ENCODE results near the gene RBM18. TPM values are rescaled to one million over a fixed set of nuclear protein-coding genes. Genes with fewer than 3 reads are reported as not detected.

The RBM18 gene, protein sequence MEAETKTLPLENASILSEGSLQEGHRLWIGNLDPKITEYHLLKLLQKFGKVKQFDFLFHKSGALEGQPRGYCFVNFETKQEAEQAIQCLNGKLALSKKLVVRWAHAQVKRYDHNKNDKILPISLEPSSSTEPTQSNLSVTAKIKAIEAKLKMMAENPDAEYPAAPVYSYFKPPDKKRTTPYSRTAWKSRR
- total RNA-seq: 6.5 and 9.4 TPM in 2 replicates

DNA sequence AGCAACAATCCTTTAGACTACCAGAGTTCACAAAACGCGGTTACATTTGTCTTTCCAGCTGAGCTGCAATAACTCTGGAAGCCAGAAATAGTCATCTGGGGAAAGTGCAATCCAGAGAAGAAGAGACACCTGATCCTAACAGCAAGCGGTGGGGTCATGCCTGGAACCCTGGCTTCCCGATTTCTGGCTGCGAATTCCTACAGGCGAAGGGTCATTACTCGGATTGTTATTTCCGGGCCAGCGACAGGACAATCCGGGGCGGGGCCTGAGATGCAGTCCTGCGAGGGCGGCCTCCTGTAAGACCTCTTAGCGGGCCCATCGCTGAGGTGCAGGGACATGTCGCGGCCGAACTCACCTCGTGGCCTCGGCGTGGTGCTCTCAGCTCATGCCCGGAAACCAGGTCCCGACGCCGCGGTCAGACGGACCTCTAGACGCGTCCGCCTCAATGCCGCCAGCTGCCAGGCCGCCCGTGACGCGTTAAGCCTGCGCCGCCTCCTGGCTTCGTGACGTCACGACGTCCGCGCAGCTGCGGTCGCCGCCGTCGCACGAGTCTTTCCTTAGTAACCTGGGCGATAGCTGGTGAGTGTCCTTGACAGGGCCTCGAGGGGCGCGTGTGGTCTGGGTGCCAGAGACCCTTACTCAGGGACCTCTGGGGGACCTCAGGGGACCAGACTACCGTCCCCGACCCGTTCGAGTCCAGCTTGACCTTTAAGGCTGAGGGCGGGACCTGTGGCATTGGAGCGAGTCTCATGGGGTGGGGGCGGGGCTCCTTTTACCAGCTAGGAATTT, at the start of gene RBM18, which contains the start of gene MRRF:
RBM18 (minus strand) TSS at position 481 of the 789 bp plus-strand sequence. CDS start 3,348 bp downstream, outside the sequence.
MRRF (plus strand) TSS at position 523 of the 789 bp plus-strand sequence. CDS start 6,010 bp downstream, outside the sequence.

DNA sequence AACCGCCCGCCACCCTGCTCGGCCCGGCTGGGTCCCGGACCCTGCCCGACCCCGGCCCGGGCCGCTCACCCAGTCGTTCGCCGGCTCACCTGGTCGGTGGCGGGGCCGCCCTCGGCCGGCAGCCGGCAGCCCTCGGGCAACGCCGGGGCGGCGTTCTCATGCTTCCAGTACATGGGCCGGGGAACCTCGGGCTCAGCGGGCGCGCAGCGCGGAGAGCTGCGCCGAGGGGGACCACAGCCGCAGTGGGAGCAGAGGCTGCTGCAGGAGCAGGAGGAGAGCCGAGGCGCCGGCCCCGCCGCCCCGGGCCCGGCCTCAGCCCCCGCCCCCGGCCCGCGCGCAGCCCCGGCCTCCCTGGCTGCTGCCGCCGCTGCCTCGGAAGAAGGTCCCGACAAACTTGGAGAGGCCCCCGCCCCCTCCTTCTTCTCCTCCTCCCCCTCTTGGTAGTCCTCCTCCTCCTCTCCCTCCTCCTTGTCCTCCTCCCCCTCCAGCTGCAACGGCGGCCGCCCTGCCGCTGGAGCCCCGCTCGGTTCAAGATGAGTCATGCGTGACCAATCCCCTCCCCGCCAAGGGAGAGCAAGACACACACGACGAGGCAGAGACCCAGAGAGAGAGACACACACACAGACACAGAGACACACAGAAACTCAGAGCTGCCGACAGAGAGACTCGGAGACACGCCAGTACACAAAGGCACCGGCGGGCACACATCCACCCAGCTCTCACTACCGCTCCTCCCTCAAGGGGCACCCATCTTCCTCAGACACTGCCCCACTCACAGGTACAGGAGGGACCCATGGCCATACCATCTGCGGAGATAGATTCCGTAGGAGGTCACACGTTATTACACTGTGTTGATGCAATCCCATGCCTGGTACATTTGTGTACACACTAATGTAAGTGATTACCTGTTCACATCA, 35.8 kb downstream of the RBM18 start, which contains the start of gene LHX6:
LHX6 (minus strand) TSS at position 390 of the 917 bp plus-strand sequence; CDS start at position 173, 217 bp downstream.

Other genes starting within 250 kb of the RBM18 start
- gene TTLL11, start 171.5 kb downstream of the RBM18 start, total RNA-seq: 1.5 and 3.5 TPM in 2 replicates
- gene NDUFA8, start 105.1 kb downstream of the RBM18 start, total RNA-seq: 36.3 and 37.2 TPM in 2 replicates
- 0.49 TPM in 1 of 2 replicates, not detected in the other for gene MORN5, start 104.9 kb downstream of the RBM18 start, total RNA-seq
- 14.1 and 20.4 TPM in 2 replicates for gene LHX6, start 35.9 kb downstream of the RBM18 start, total RNA-seq
- gene MRRF, start within 50 bp of the RBM18 start, total RNA-seq: 33.2 and 37.7 TPM in 2 replicates
- gene PTGS1, start 106.2 kb upstream of the RBM18 start, total RNA-seq: 0.97 and 5.9 TPM in 2 replicates
- not detected in 2 replicates for gene OR1J1, start 213.1 kb upstream of the RBM18 start, total RNA-seq
- 0.13 TPM in 1 of 2 replicates, not detected in the other for gene OR1J2, start 246.0 kb upstream of the RBM18 start, total RNA-seq

Data from bladder microvascular endothelial cell (primary cell).